ENCODE measurements around the gene FBN2.
"Not testable (repeated sequence)": the region's sequence is repeated elsewhere in the genome, so short reads cannot be mapped to it uniquely, and the experiment has no call there.

The FBN2 gene

GRCh38 chr5:128478386-128479368, 59.4 kb downstream of the FBN2 start:
- DNase-seq (ENCODE audit: low read depth): no peak

- DNase-seq (ENCODE audit: low read depth): no peak
Observed at GRCh38 chr5:128477944-128478343, 60.1 kb downstream of the FBN2 start.

GRCh38 chr5:128475693-128476092, 62.4 kb downstream of the FBN2 start:
- no peak for DNase-seq (ENCODE audit: low read depth)

GRCh38 chr5:128472919-128473318, 65.1 kb downstream of the FBN2 start:
- DNase-seq (ENCODE audit: low read depth): no peak

GRCh38 chr5:128472036-128472435, 66.0 kb downstream of the FBN2 start:
- DNase-seq (ENCODE audit: low read depth): no peak

- DNase-seq (ENCODE audit: low read depth): no peak
Observed at GRCh38 chr5:128470663-128471062, 67.4 kb downstream of the FBN2 start.

GRCh38 chr5:128469912-128470311, 68.1 kb downstream of the FBN2 start:
- DNase-seq (ENCODE audit: low read depth): no peak

- DNase-seq (ENCODE audit: low read depth): no peak
Observed at GRCh38 chr5:128466980-128467379, 71.1 kb downstream of the FBN2 start.

GRCh38 chr5:128466554-128466953, 71.5 kb downstream of the FBN2 start:
- peak; percentile 30 for DNase-seq (ENCODE audit: low read depth)

GRCh38 chr5:128464596-128464995, 73.4 kb downstream of the FBN2 start:
- no peak for DNase-seq (ENCODE audit: low read depth)

- DNase-seq (ENCODE audit: low read depth): no peak
Observed at GRCh38 chr5:128462330-128462729, 75.7 kb downstream of the FBN2 start.

GRCh38 chr5:128457147-128457915, 80.7 kb downstream of the FBN2 start:
- DNase-seq (ENCODE audit: low read depth): not testable (repeated sequence)

GRCh38 chr5:128455841-128456361, 82.1 kb downstream of the FBN2 start:
- DNase-seq (ENCODE audit: low read depth): no peak

- DNase-seq (ENCODE audit: low read depth): no peak
Observed at GRCh38 chr5:128453121-128453520, 84.9 kb downstream of the FBN2 start.

GRCh38 chr5:128447224-128447623, 90.8 kb downstream of the FBN2 start:
- not testable (repeated sequence) for DNase-seq (ENCODE audit: low read depth)

GRCh38 chr5:128441941-128442350, 96.1 kb downstream of the FBN2 start:
- no peak for DNase-seq (ENCODE audit: low read depth)

GRCh38 chr5:128441165-128441564, 96.9 kb downstream of the FBN2 start:
- DNase-seq (ENCODE audit: low read depth): no peak

GRCh38 chr5:128436749-128437188, 101.3 kb downstream of the FBN2 start:
- DNase-seq (ENCODE audit: low read depth): peak; percentile 35

GRCh38 chr5:128435861-128436260, 102.2 kb downstream of the FBN2 start:
- no peak for DNase-seq (ENCODE audit: low read depth)

GRCh38 chr5:128434993-128435392, 103.1 kb downstream of the FBN2 start:
- no peak for DNase-seq (ENCODE audit: low read depth)

GRCh38 chr5:128432913-128433440, 105.1 kb downstream of the FBN2 start:
- DNase-seq (ENCODE audit: low read depth): no peak

- no peak for DNase-seq (ENCODE audit: low read depth)
Observed at GRCh38 chr5:128427921-128428320, 110.1 kb downstream of the FBN2 start.

All from fibroblast of the conjunctiva (primary cell).